NCI-H226 (cell line): Measurements from ENCODE around the gene ARHGDIA.

Experiments
- DNase-seq: peaks from one replicate; pipeline ENCODE4 v3.0.0-alpha.2; 2015

Gene ARHGDIA

GRCh38 chr17:81863833-81864768, 7.0 kb downstream of the ARHGDIA start:
- no peak for DNase-seq

- DNase-seq: no peak
These were observed 7.9 kb downstream of the ARHGDIA start for GRCh38 chr17:81863123-81863675.

- DNase-seq: peak; percentile 100
These were observed 10.2 kb downstream of the ARHGDIA start for GRCh38 chr17:81860756-81861568.

- DNase-seq: no peak
These were observed 11.0 kb downstream of the ARHGDIA start, which contains the start of gene P4HB for GRCh38 chr17:81859906-81860755. TSS of gene P4HB (minus strand) at chr17:81860535. CDS start at chr17:81860471, 64 bp downstream.

GRCh38 chr17:81858967-81859905, 11.9 kb downstream of the ARHGDIA start:
- DNase-seq: no peak

- DNase-seq: no peak
These were observed 12.8 kb downstream of the ARHGDIA start for GRCh38 chr17:81858170-81858966.

- DNase-seq: no peak
These were observed 16.0 kb downstream of the ARHGDIA start for GRCh38 chr17:81854974-81855774.

- no peak for DNase-seq
These were observed 18.9 kb downstream of the ARHGDIA start for GRCh38 chr17:81852237-81852636.

GRCh38 chr17:81851423-81851822, 19.7 kb downstream of the ARHGDIA start:
- DNase-seq: no peak

GRCh38 chr17:81849457-81849856, 21.7 kb downstream of the ARHGDIA start:
- no peak for DNase-seq

GRCh38 chr17:81846743-81847689, 24.1 kb downstream of the ARHGDIA start:
- no peak for DNase-seq

GRCh38 chr17:81845881-81846742, 25.0 kb downstream of the ARHGDIA start:
- DNase-seq: no peak

GRCh38 chr17:81845361-81845760, 25.8 kb downstream of the ARHGDIA start:
- DNase-seq: no peak

- DNase-seq: no peak
These were observed 26.2 kb downstream of the ARHGDIA start for GRCh38 chr17:81844887-81845286.

- no peak for DNase-seq
These were observed 26.7 kb downstream of the ARHGDIA start for GRCh38 chr17:81844327-81844851.

- no peak for DNase-seq
These were observed 27.3 kb downstream of the ARHGDIA start for GRCh38 chr17:81843713-81844326.
